HG03520 (cell line): ENCODE results near the gene ST3GAL5.
A peak's percentile ranks its signal among the peaks of the same experiment; 100 is the strongest.

Experiments
- ATAC-seq: cut with Tn5 transposase; IDR thresholded peaks from one replicate; pipeline ENCODE4 v1.9.1; 2021; ENCODE audit warnings: mild to moderate bottlenecking, moderate library complexity; ENCODE audit not compliant: unreplicated experiment

ST3GAL5 gene

GRCh38 chr2:85867556-85868292, 21.1 kb downstream of the ST3GAL5 start:
- ATAC-seq, result no peak

- no peak for ATAC-seq
Measured at GRCh38 chr2:85867121-85867520, 21.7 kb downstream of the ST3GAL5 start.

- no peak for ATAC-seq
Measured at GRCh38 chr2:85866165-85866659, 22.6 kb downstream of the ST3GAL5 start.

GRCh38 chr2:85865539-85866164, 23.1 kb downstream of the ST3GAL5 start:
- ATAC-seq, result peak; percentile 49

- no peak for ATAC-seq
Measured at GRCh38 chr2:85864654-85865053, 24.1 kb downstream of the ST3GAL5 start.

GRCh38 chr2:85862426-85862825, 26.4 kb downstream of the ST3GAL5 start:
- ATAC-seq, result no peak

- no peak for ATAC-seq
Measured at GRCh38 chr2:85861650-85862049, 27.1 kb downstream of the ST3GAL5 start.

GRCh38 chr2:85861180-85861579, 27.6 kb downstream of the ST3GAL5 start:
- ATAC-seq, result peak; percentile 41

GRCh38 chr2:85858841-85859240, 29.9 kb downstream of the ST3GAL5 start:
- no peak for ATAC-seq

- ATAC-seq, result no peak
Measured at GRCh38 chr2:85854897-85855296, 33.9 kb downstream of the ST3GAL5 start.

- peak; percentile 23 for ATAC-seq
Measured at GRCh38 chr2:85854166-85854509, 34.7 kb downstream of the ST3GAL5 start.

- peak; percentile 37 for ATAC-seq
Measured at GRCh38 chr2:85853499-85854165, 35.2 kb downstream of the ST3GAL5 start.

GRCh38 chr2:85852937-85853498, 35.8 kb downstream of the ST3GAL5 start:
- ATAC-seq, result peak; percentile 51

GRCh38 chr2:85852152-85852840, 36.5 kb downstream of the ST3GAL5 start:
- no peak for ATAC-seq

- ATAC-seq, result no peak
Measured at GRCh38 chr2:85851253-85852151, 37.3 kb downstream of the ST3GAL5 start.

- ATAC-seq, result no peak
Measured at GRCh38 chr2:85850451-85850850, 38.3 kb downstream of the ST3GAL5 start.

- ATAC-seq, result no peak
Measured at GRCh38 chr2:85847051-85847588, 41.7 kb downstream of the ST3GAL5 start.

- no peak for ATAC-seq
Measured at GRCh38 chr2:85846411-85846810, 42.4 kb downstream of the ST3GAL5 start.

GRCh38 chr2:85844486-85844885, 44.3 kb downstream of the ST3GAL5 start:
- no peak for ATAC-seq

GRCh38 chr2:85843543-85843942, 45.2 kb downstream of the ST3GAL5 start:
- ATAC-seq, result no peak
